ENCODE results near the gene ADORA1.

Gene ADORA1

DNA sequence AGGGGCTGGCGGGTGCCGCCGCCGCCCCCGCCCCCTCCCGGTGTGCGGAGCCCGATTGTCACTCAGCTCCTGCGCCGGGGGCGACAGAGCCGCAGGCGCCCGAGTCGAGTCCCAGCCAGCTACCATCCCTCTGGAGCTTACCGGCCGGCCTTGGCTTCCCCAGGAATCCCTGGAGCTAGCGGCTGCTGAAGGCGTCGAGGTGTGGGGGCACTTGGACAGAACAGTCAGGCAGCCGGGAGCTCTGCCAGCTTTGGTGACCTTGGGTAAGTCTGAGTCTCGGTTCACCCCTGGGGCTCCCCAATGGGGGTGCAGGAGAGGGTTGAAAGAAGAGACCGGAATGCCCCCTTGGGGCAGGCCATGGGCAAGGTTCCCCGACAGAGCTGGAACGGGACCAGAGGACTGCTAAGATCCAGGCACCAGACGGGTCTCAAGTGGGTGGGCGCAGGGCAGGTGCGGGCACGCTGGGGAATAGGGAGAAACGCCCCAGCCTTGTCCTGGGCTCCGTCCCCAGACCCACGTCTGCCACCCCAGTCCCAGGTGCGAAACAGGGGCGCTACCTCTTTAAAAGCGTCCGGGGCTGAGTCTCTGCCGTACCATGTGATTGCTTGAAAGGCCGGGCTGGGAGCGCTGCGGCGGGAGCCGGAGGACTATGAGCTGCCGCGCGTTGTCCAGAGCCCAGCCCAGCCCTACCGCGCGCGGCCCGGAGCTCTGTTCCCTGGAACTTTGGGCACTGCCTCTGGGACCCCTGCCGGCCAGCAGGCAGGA is at the start of gene ADORA1:
Gene ADORA1, plus strand, starts transcription at position 61 of the 765 bp plus-strand sequence. CDS start 1,116 bp downstream, outside the sequence.
- no peak for DNase-seq (ENCODE audit: low read depth)

- no peak for DNase-seq (ENCODE audit: low read depth)
Measured at GRCh38 chr1:203077956-203078355, 49.6 kb upstream of the ADORA1 start.

DNA sequence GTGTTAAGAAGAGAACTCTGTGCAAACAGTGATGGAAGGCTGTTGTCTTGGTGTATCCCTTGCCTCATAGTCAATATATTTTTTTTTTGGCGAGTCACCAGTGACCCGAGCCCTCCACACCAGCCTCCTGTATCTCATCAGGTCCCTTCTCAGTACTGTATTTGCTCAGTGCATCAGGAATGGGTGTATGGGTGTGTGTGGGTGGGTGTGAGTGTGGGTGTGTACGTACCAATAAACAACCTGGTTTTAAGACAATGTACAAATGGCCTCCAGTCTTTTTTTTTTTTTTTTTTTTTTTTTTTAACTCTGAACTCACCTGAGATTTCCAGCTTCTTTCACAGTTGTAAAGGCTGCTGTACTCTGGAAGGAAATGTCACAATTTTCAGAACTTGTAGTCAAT is 49.0 kb upstream of the ADORA1 start:
- DNase-seq (ENCODE audit: low read depth) = no peak

DNA sequence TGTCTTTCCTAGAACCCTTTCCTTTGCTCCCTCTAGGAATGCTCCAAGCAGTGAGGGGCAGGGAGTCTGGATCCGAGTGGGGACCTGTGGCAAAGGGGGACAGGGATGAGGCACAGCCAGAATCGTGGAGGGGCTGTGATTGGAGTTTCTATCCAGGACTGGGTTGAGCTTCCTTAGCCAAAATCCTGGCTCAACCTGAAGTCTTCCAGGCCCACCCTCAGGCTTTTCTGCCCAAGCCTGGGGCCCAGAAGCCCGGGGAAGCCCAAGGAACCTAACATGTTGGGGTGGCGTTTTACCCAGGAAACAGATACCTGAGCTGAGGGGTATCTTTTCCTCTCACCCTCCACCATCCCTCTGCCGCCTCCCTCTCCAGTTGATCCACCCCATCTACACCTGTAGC is 47.1 kb upstream of the ADORA1 start:
- no peak for DNase-seq (ENCODE audit: low read depth)

GRCh38 chr1:203081465-203082230 is 45.9 kb upstream of the ADORA1 start:
- no peak for DNase-seq (ENCODE audit: low read depth)

DNA sequence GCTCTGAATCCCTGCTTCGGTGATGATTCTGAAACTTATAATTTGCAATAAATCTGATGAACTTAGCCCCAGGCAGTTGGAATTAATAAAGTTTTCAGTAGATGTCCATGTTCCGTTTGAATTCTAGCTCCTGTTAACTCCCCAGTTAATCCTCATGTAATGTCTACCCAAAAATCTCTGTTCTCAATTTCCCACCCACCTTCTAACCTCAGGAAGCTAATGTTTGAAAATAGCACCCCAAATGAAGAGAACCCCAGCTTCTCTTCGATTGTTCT is 45.4 kb upstream of the ADORA1 start:
- no peak for DNase-seq (ENCODE audit: low read depth)

DNA sequence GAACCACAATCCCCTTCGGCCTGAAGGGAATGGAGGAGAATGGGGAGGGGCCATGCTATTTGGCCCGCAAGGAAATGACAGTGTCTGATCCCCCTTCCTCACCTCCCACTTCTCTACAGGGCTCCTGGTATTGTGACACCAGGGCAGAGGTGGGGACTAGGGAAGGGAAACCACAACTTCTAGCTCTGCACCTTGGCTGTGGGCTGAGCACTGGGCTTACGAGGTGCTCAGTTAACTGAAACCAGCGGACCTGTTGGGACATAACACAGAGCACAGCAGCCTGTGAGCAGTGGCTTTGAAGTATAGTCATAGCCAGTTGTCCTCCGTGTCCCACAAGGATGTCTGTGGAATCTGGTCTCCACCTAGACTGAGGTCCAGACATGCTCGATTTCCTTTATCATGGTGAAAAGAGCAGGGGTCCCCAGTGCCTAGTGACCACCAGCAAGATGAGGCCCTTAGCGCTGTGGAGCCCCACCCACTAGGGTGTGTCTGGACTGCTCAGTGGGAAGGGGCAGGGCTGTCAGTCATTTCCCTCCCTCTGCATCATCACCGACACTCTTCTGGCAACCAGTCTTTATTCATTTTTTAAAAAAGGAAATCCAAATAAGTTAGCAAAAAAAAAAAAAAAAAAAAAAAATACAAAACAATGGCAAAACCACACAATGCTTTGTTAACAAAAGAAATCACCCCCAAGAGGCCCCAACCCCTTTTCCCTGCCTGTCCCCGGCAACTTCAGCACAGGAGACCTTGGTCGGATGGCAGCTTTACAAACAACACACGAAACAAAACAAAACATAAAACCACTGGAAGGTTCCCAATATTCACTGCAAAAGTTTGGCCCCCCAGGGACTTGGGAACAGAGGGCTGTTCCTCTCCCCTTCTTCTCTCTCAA is 44.7 kb upstream of the ADORA1 start:
- no peak for DNase-seq (ENCODE audit: low read depth)

DNA sequence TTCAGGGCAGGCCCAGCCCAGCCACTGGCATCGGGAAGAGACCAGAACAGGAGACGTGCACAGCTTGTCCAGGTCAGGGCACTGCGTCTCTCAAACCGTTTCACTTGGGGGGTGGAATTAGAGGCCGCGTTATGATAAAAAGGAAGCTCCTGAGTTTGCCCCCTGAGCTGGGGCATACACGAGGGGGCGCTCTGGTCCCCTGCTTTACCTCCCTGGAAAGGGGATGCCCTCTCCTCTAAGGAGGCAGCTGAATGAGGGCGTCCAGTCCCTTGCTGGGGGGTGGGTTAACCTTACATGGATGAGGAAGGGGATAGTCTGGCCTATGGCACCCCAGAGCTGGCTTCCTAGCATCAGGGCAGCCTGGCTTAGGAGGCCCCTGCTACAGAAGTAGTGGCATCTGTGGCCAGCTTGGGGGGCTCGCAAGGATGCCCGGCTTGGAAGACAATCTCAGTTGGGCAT is 44.0 kb upstream of the ADORA1 start:
- no peak for DNase-seq (ENCODE audit: low read depth)

DNA sequence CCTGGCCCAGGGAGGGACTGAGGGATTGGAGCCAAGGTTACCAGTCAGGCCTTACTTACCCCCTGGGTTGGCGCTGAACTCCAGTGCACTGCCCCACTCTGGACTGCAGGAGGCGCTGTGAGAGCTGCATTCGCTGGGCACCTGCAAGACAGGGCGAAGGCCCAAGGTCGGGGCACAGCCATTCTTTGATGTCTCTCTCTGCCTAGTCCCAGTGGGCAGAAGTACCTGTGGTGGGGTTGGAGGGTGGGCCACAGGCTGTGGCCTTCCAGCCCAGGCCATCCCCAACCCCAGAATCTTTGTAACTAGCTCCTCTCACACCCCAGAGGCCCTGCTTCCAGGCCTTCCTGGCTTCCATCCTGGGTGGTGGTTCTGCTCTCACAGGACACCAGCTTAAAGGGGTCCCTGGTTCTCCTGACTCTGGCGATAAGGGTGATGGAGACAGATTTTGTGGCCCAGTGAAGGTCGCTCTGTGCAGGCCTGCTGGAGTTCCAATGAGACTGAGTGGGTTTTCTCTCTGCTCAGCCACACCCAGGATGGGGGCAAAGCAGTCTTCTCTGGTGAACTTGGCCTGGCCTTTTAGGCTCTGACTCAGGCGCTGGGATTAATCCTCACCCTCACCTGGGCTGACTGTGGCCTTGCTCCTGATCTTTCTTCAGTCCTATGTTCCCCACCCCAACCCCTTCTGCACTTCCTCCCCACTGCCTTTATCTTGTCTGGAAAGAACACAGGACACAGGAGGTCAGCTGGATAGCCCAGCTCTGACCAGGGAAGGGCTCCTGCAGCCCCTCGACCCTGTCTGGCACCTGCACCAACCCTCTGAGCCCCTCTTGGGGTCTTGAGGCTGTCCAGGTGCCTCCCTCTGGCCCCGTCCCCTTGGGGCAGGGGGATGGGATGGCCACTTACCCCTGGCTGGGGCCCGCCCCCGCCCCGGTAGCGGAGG is 42.7 kb upstream of the ADORA1 start:
- DNase-seq (ENCODE audit: low read depth) = no peak

- DNase-seq (ENCODE audit: low read depth) = no peak
Measured at GRCh38 chr1:203085528-203086406, 41.8 kb upstream of the ADORA1 start, which contains the start of gene MYOG. Gene MYOG, minus strand, starts transcription at chr1:203086012. Its CDS starts 51 bp downstream, at chr1:203085961.

GRCh38 chr1:203086992-203087763 is 40.3 kb upstream of the ADORA1 start:
- no peak for DNase-seq (ENCODE audit: low read depth)

GRCh38 chr1:203088441-203088840 is 39.1 kb upstream of the ADORA1 start:
- DNase-seq (ENCODE audit: low read depth) = no peak

GRCh38 chr1:203089001-203089650 is 38.4 kb upstream of the ADORA1 start:
- DNase-seq (ENCODE audit: low read depth) = no peak

- DNase-seq (ENCODE audit: low read depth) = no peak
Measured at GRCh38 chr1:203089651-203090045, 37.9 kb upstream of the ADORA1 start.

- DNase-seq (ENCODE audit: low read depth) = no peak
Measured at GRCh38 chr1:203090421-203091198, 36.9 kb upstream of the ADORA1 start.

DNA sequence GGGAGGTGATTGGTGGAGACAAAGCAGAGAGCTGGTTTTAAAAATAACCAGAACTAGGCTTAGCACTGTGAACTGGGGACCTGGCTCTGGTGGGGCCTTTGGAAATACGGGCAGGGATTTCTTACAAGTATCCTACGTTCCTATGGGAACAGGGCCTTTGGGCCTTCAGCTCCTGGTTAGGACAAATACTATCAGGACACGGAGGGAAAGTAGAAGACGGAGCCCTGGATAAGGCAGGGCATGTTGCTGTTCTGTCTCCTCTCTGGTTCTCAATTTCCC is 36.4 kb upstream of the ADORA1 start:
- DNase-seq (ENCODE audit: low read depth) = no peak

DNA sequence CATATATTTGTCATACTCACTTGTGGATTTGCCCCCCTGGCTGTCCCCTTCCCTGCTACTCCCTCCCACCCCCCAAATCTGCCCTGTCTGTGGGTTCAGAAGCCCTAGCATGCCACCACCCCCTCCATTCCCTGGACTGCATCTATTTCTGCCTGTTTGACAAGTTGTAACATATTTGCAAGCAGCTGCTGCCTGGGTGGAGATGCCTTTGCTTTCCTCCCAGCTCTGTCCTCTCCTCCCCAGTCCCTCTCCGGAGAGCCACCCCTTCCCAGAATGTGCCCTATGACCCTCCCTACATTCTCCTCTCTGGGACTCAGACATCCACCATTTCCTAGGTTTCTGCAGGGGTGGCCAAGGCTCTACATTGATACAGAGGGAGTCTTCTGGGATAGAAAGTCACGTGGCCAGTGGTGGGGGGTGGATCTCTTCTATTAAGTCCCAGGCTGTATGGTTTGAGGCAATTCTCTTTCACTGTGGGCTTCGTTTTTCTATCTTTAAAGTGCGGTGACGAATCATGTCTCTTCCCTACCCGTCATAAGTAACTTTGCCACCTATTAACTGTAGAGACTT is 35.7 kb upstream of the ADORA1 start:
- no peak for DNase-seq (ENCODE audit: low read depth)

DNA sequence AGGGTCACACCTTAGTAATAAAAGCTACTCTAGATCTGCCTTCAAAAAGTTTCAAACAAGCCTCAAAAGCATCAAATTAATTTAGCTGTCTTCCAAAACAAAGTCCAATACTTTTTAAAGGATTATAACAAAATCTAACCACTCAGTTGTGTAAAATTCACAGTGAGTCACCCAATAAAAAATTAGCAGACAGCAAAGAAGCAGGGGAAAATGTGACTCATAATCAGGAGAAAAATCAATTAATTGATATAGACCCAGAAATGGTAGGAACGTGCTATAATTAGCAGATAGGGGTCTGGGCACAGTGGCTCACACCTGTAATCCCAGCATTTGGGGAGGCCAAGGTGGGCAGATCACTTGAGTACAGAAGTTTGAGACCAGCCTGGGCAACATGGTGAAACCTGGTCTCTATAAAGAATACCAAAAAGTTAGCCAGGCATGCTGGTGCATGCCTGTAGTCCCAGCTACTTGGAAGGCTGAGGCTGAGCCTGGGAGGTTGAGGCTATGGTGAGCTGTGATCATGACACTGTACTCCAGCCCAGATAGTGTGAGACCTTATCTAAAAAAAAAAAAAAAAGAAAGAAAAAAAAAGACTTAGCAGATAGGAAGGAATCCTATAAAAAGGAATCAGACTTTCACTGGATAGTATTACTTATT is 33.6 kb upstream of the ADORA1 start:
- DNase-seq (ENCODE audit: low read depth) = no peak
